Stimulated activated CD8-positive, alpha-beta memory T cell treated with anti-CD3 and anti-CD28 coated beads, Interleukin-4, amount 100 ng/mL, for 1 hour (primary cell): ENCODE data around the gene ZKSCAN8.

Source experiments
- DNase-seq, 2 donors: peaks; one replicate each; pipeline ENCODE4 v3.0.0-alpha.2; 2020; ENCODE audit warnings: low read depth in 2 of 2, low spot score in 1 of 2

Gene ZKSCAN8

GRCh38 chr6:28139860-28140543, 1.7 kb upstream of the ZKSCAN8 start:
- no peak for DNase-seq

GRCh38 chr6:28140616-28141015, 1.1 kb upstream of the ZKSCAN8 start:
- no peak for DNase-seq

DNA sequence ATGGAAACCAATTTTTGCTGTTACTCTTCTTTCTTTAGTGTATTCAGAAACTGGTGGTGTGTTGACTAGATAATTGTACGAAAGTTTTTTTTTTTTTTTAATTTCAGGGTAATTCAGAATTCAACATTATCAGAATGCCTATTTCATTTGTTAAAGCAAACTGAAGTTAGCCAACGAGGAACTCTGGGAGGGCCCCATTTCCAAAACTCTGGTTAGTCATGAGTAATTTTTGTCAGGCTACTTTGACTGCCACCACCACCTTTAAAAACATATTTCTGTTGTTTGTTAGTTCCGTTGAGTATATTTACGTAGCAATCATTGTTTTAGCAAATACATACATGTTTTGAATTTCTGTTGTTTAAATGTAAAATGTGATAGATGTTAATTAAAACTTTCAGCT, 763 bp downstream of the ZKSCAN8 start:
- DNase-seq, result no peak

GRCh38 chr6:28145231-28145630, 3.5 kb downstream of the ZKSCAN8 start:
- no peak for DNase-seq

DNA sequence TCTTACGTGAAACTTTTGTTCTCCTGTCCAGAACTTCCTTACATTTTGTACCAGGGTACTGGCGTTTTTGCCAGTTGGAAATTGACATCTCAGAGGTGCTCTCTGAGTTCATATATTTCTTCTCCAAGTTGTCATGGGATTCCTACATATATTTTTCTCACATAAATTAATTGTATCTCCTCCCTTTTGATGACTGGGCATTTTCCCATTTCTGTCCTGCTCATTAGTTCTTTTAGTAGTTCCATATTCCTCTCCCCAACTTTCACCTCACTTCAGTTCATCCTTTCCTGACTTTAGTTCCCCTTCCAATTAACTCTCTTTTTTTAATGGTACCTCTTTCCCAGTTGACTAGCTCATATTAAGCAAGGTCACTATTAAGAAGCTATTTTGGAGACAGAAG, 10.8 kb downstream of the ZKSCAN8 start:
- no peak for DNase-seq

- no peak for DNase-seq
These were observed 11.9 kb downstream of the ZKSCAN8 start for GRCh38 chr6:28153546-28153945.

- no peak for DNase-seq
These were observed 12.7 kb downstream of the ZKSCAN8 start for GRCh38 chr6:28154357-28154756.

DNA sequence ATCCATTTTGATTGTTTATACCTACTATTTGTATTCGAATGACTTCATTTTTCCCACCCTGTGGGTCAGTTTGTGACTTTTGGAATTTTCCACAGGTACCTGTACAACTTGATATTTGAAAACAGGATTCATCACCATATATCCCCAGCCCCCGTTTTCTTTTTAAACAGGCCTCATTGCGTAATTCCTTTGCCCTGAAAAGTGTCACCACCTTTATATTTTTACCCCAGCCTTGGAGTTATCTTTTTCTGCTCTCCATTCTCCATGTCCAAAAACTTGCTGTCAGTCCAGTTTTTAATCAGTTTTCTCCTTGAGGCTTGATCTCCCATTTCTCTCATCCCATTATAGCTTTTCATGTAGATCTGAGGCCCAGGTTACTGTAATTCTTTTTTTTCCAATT, 16.6 kb downstream of the ZKSCAN8 start:
- no peak for DNase-seq

GRCh38 chr6:28159029-28159607, 17.4 kb downstream of the ZKSCAN8 start:
- DNase-seq, result no peak

GRCh38 chr6:28160233-28160632, 18.6 kb downstream of the ZKSCAN8 start:
- no peak for DNase-seq

DNA sequence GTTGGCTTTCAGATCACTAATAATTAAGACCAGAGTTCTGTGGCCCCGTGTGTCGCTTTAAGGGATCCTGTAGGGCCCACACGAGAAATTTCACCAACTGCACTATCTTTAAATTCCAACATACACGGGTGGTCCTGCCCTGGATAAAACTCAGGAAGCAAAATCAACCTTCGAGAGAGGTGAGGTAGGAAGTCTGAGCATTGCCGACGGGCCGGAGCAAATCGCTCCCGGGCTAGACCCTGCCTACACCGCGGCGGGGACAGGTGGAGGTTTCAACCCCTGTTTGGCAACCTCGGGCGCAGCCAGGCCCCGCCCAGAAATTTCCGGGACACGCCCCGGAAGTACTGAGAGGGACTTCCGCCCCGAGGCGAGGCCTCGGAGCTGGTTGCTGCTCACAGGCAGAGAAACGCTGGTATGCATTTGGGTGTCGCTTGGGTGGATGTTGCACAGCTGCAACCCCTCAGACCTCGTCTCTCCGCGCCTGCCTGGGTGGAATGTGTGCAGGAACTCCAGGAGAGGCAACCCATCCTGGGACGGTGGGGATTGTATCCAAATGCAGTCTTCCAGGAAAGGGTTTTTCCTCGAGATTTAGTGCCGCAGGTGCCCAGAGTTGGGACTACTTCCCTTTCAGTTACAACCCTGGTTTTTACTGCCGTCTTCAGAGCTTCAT, 19.9 kb downstream of the ZKSCAN8 start:
- DNase-seq, result peak; percentile 42 to 68

DNA sequence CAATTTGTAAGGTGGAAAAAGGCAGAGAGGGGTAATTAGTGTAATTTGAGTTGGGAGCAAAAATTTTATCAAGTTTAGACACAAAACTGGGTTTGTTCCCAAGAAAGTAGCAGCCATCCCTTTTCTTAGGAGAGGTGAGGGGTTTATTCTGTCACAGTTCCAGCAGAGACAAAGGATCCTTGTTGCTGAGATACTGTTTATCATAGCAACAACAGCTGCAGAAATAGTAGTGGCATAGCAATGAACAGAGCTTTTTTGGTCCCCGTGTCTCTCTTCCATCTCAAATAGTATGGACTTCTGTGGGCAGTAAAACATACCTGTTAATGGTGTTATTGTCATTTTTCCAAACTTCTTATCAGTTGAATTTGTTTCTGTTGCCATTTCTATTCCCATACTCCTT, 23.9 kb downstream of the ZKSCAN8 start:
- DNase-seq, result no peak

GRCh38 chr6:28167068-28167467, 25.4 kb downstream of the ZKSCAN8 start:
- DNase-seq, result no peak

- DNase-seq, result no peak
These were observed 26.2 kb downstream of the ZKSCAN8 start for GRCh38 chr6:28167926-28168325.

DNA sequence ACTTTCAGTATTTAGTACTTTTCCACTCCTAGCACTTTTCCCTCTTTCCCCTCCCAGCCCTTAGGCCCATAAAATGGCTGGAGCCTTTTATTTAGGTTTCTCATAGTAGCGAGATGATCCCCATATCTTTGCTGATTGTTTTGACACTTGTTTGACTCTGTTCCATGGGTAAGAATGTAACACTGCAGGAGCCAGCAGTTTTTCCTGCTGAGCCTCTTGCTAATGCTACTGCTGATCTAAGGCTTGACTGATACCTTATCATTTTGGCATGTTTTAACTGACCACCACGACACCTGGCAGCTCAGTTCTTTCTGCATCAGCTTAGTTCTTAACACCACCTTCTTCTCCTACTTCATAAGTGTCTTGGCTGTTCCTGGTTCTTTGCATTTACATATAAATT, 29.6 kb downstream of the ZKSCAN8 start:
- DNase-seq, result no peak

DNA sequence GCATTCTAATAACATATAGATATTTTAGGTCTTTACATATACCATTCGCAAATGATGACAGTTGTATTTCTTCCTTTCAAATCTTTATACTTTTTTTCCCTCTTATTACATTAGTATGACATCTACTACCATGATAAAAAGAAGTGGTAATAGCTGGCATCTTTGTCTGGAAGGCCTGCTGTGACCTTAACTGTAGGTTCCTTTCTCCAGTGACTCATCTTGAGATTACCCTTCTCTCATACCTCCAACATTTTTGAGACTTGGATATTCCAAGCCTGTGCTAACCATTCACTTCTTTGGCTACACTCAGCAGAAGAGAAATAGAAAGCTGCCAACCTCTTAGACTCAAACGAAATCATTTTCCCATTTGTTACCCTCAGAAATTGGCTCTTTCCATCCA, 30.3 kb downstream of the ZKSCAN8 start:
- no peak for DNase-seq

DNA sequence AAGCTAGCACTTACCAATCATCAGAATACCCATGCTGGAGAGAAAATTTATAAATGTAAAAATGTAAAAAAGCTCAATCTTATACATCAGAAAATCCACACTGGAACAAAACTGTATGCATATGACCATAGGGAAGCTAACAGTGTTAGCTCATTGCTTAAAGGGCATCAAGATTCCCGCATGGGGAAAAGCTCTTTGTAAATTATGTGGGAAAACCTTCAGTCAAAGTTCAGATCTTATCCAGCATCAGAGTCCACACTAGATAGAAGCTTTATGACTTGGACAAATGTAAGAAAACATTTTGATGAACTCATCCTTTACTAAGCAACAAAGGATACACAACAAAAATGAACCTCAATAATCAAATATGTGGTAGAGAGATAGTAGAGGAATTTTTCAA, 34.7 kb downstream of the ZKSCAN8 start:
- DNase-seq, result no peak

DNA sequence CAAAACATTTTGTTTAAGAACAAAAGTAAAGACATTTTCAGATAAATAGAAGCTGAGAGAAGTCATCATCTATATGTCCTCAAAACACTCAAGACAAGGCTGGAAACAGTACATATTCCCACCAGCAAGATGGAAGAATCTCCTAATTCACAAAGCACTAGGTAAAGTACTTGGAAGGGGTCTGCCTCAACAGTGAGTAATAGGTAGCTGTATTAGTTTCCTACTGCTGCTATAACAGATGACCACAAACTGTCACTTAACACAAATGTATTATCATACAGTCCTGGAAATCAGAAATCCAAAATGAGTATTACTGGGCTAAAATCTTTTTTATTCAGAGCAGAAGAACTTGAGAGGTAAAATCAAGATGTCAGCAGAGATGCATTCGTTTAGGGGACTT, 40.6 kb downstream of the ZKSCAN8 start:
- no peak for DNase-seq

DNA sequence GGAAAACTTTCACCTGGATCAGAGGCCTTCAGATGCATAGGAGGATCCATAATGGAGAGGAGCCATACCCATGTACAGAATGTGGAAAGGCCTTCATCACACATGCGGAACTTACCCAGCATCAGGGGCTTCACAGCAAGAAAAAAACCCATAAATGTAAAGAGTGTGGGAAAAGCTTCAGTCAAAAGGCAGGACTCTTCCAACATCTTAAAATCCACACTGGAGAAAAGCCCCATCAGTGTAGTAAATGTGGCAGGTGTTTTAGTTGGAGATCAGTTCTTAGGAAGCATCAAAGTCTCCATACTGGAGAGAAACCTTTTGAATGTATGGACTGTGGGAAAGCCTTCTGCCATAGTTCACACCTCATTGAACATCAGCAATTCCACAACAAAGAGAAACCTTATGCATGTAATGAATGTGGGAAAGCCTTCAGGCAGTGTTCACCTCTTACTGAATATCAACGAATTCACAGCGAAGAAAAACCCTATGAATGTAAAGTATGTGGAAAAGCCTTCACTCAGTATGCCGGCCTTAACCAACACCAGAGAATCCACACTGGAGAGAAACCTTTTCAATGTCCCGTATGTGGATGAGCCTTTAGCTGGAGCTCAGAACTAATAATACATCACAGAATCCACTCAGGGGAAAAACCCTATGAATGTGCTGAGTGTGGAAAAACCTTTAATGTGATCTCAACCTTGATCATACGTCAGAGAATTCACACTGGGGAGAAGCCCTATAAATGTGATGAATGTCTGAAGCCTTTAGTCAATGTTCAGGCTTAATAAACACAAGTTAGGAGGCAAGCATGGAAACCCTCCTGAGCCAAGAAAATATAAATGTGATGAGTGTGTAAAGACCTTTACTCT, 46.7 kb downstream of the ZKSCAN8 start:
- DNase-seq, result no peak

DNA sequence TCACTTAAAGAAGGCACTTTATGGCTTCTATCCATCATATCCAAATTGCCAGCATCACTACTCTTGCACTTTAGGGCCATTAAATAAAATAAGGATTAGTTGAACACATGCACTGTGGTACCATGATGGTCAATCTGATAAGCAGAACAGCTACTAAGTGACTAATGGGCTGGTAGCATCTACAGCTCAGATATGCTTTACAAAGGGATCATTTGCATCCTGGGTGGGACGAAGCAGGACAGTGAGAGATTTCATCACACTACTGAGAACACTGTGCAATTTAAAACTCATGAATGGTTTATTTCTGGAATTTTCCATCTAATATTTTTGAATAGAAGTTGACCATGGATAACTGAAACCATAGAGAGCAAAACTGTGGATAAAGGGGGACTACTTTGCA, 58.3 kb downstream of the ZKSCAN8 start:
- DNase-seq, result no peak

GRCh38 chr6:28203201-28203600, 61.5 kb downstream of the ZKSCAN8 start:
- no peak for DNase-seq

DNA sequence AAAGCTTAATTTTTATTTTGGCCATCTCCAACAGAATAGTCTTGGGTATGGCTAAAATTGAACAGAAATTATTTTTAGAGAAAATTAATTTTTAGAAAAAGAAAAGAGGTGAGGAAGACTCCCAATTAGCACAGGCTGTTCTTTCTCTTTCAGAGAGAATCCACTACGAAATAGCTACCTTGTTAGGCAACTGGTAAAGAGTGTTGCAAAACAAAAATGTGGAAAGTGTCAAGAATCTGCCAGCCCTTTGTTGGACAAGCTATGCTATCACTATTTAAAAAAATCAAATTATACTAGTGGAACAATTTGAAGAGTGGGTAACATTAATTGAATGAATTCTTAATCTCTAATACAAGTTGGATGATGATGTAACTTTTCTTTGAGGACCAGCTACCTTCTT, 64.2 kb downstream of the ZKSCAN8 start:
- DNase-seq, result no peak
